Right atrium auricular region (tissue), 2 donors: ENCODE data around the gene ABCC6. TPM values are rescaled to one million over a fixed set of nuclear protein-coding genes. Genes with fewer than 3 reads are reported as not detected.

Experiments used
- DNase-seq: peaks from one replicate; pipeline ENCODE4 v3.0.0-alpha.2; 2019; ENCODE audit warnings: low spot score
- H3K27ac ChIP-seq, 2 donors: fragments of 200-600 bp; sonication (generic); 1 replicate in 1 of 2; 2 replicates in 1 of 2; pipeline ENCODE4 v1.5.1; 2016 to 2019
- H3K27me3 ChIP-seq, 2 donors: fragments of 200-600 bp; sonication (generic); one replicate each; pipeline versions ENCODE4 v1.5.1 to v1.6.0; 2017 to 2019
- H3K36me3 ChIP-seq: fragments of 200-600 bp; sonication (generic); one replicate; pipeline ENCODE4 v1.5.1; 2016
- H3K4me1 ChIP-seq, 2 donors: fragments of 200-600 bp; sonication (generic); one replicate each; pipeline versions ENCODE4 v1.5.1 to v1.6.0; 2017 to 2019
- H3K4me3 ChIP-seq, 2 donors: fragments of 200-600 bp; sonication (generic); 1 replicate in 1 of 2; 2 replicates in 1 of 2; pipeline ENCODE4 v1.5.1; 2017 to 2019; ENCODE audit warnings: mild to moderate bottlenecking in 1 of 2, moderate library complexity in 1 of 2
- H3K9me3 ChIP-seq, 2 donors: fragments of 200-600 bp; sonication (generic); one replicate each; pipeline ENCODE4 v1.5.1; 2019
- total RNA-seq, 2 donors: library from RNA; depleted of rRNA; stranded (reverse); fragments of >200 nt; gene quantifications; one replicate each; pipeline ENCODE4 v1.1.0, GENCODE V29; 2016
- TF ChIP-seq, protein P1 (sequence below), 2 donors: fragments of 200-600 bp; sonication (generic); IDR thresholded peaks; one replicate each; pipeline ENCODE4 v1.5.1; 2019; ENCODE audit warnings: antibody characterized with exemption in 2 of 2

The ABCC6 gene
- total RNA-seq, 2 donors from 2014 or later: 0.52 to 1.8 TPM

DNA sequence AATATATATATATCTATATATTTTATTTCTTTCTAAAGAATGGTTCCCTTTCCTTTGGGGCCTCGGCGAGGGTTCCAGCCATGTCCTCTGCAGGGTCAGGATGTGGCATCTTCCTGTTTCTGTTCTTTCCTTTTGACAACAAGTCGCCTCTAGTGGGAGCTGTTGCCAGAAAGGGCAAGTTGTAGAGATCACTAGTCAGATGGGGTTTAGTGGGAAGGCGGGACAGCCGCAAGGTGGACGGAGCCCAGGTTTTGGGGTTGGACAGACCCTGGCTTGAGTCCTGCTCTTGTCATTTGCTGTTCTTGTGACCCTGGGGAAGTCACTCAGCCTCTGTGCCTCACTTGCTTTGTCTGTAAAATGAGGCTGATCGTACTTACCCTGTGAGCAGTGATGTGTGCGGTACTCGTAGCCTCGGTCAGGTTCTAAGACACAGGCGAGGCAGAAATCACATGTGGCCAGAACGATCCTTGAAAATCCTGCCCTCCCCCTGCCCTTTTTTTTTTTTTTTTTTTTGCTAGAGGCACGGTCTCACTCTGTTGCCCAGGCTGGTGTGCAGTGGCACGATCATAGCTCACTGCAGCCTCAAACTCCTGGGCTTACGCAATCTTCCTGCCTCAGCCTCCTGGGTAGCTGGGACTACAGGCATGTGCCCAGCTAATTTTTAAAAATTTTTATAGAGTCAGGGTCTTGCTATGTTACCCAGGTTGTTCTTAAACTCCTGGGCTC lies 80.1 kb downstream of the ABCC6 start:
- Histone ChIP-seq H3K27me3 (no peaks in the 10 kb centered on the region), H3K9me3 (no peaks in the 10 kb centered on the region), H3K4me3 (no peak overlapping the region), H3K27ac (no peak overlapping the region), H3K4me1 (no peaks in the 10 kb centered on the region), H3K36me3 (peaks cover 47% of the 10 kb centered on the region)
- TF ChIP-seq, protein P1, sequence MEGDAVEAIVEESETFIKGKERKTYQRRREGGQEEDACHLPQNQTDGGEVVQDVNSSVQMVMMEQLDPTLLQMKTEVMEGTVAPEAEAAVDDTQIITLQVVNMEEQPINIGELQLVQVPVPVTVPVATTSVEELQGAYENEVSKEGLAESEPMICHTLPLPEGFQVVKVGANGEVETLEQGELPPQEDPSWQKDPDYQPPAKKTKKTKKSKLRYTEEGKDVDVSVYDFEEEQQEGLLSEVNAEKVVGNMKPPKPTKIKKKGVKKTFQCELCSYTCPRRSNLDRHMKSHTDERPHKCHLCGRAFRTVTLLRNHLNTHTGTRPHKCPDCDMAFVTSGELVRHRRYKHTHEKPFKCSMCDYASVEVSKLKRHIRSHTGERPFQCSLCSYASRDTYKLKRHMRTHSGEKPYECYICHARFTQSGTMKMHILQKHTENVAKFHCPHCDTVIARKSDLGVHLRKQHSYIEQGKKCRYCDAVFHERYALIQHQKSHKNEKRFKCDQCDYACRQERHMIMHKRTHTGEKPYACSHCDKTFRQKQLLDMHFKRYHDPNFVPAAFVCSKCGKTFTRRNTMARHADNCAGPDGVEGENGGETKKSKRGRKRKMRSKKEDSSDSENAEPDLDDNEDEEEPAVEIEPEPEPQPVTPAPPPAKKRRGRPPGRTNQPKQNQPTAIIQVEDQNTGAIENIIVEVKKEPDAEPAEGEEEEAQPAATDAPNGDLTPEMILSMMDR (IDR thresholded peaks at IDR 0.05): peak in 1 of 2 donors; percentile 14
- no peak for DNase-seq

DNA sequence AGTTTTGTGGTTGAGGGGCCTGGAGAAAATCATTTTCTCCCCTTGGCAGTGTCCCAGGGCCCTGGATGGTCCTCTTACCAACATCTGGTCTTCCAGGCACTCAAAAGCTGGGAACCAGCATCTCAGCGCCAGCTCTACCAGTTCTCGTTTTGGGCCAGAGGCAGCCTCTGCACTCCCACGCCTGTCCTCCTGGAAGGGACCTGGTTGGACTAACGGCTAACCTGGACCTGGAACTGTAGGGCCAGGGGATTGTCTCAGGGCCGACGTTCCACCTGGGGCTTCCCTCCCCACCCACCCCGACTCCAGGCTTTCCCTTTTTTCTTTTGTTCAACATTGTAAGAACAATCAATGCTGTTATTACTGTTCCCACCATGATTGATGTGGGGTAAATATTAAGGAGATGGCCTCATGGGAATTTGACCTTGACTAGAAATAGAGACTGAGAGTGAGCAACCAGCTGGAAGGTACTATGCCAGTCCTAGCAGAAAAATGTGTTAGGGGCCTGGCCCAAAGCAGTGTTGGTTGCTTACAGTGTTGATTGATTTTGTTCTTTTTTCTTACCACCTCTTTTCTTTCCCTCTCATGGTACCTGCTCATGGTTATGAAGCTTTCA lies 81.4 kb downstream of the ABCC6 start:
- no peaks in the 10 kb centered on the region for H3K9me3 ChIP-seq
- no peak for DNase-seq
- H3K27ac ChIP-seq: no peak overlapping the region
- TF ChIP-seq, protein P1 (IDR thresholded peaks at IDR 0.05): no peak
- no peak overlapping the region for H3K4me3 ChIP-seq
- no peaks in the 10 kb centered on the region for H3K27me3 ChIP-seq
- H3K36me3 ChIP-seq: peaks cover 58% of the 10 kb centered on the region
- H3K4me1 ChIP-seq: no peaks in the 10 kb centered on the region

DNA sequence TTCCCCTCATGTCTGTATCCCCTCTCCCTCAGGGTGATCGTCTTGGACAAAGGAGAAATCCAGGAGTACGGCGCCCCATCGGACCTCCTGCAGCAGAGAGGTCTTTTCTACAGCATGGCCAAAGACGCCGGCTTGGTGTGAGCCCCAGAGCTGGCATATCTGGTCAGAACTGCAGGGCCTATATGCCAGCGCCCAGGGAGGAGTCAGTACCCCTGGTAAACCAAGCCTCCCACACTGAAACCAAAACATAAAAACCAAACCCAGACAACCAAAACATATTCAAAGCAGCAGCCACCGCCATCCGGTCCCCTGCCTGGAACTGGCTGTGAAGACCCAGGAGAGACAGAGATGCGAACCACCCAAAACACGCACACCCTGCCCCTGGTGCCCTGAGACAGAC lies 82.2 kb downstream of the ABCC6 start:
- Histone ChIP-seq H3K27me3 (no peaks in the 10 kb centered on the region), H3K27ac (no peak overlapping the region), H3K4me3 (no peak overlapping the region), H3K36me3 (peaks cover 65% of the 10 kb centered on the region), H3K9me3 (no peaks in the 10 kb centered on the region), H3K4me1 (no peaks in the 10 kb centered on the region)
- no peak for DNase-seq
- TF ChIP-seq, protein P1 (IDR thresholded peaks at IDR 0.05): no peak

DNA sequence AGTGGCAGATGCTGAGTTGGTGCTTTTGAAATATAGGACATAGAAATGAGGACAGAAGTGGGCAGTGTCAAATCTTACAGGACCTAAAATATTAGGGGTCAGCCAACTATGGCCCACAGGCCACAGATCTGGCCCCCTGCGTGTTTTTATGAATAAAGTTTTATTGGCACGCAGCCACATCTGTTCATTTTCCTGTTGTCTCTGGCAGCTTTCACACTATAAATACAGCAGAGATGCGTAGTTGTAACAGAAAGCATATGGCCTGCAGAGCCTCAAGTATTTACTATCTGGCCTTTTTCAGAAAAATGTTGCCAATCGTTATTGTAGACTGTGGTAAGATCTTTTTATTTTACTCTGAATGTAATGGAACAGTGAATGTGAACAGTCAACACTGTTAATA lies 82.8 kb downstream of the ABCC6 start:
- no peak overlapping the region for H3K27ac ChIP-seq
- TF ChIP-seq, protein P1 (IDR thresholded peaks at IDR 0.05): no peak
- peaks cover 69% of the 10 kb centered on the region for H3K36me3 ChIP-seq
- no peaks in the 10 kb centered on the region for H3K27me3 ChIP-seq
- no peak overlapping the region for H3K4me3 ChIP-seq
- no peak for DNase-seq
- H3K4me1 ChIP-seq: no peaks in the 10 kb centered on the region
- H3K9me3 ChIP-seq: no peaks in the 10 kb centered on the region

DNA sequence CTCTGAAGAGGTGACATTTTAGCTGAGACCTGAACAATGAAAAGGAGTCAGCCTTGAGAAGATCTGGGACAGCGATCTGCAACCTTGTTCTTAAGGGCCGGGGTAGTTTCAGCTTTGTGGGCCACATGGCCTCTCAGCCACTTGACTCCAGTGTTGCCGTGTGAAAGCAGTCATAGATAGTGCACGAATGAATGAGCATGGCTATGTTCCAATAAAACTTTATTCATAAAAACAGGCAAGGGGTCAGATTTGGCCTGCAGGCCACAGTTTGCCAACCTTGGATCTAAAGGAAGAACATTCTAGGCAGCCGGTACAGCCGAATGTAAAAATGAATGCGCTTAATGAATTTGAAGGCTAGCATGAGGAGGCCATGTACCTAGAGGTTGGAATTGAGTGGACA lies 83.5 kb downstream of the ABCC6 start:
- Histone ChIP-seq H3K27me3 (no peaks in the 10 kb centered on the region), H3K27ac (no peak overlapping the region), H3K36me3 (peaks cover 76% of the 10 kb centered on the region), H3K9me3 (no peaks in the 10 kb centered on the region), H3K4me1 (no peaks in the 10 kb centered on the region), H3K4me3 (no peak overlapping the region)
- no peak for DNase-seq
- TF ChIP-seq, protein P1 (IDR thresholded peaks at IDR 0.05): no peak
